NCI-H69 (cell line): ENCODE data around the gene EXOC2.

Source experiments
- DNase-seq: peaks from one replicate; lab custom pipeline; 2025; lab: John Stamatoyannopoulos, UW

Gene EXOC2

DNA sequence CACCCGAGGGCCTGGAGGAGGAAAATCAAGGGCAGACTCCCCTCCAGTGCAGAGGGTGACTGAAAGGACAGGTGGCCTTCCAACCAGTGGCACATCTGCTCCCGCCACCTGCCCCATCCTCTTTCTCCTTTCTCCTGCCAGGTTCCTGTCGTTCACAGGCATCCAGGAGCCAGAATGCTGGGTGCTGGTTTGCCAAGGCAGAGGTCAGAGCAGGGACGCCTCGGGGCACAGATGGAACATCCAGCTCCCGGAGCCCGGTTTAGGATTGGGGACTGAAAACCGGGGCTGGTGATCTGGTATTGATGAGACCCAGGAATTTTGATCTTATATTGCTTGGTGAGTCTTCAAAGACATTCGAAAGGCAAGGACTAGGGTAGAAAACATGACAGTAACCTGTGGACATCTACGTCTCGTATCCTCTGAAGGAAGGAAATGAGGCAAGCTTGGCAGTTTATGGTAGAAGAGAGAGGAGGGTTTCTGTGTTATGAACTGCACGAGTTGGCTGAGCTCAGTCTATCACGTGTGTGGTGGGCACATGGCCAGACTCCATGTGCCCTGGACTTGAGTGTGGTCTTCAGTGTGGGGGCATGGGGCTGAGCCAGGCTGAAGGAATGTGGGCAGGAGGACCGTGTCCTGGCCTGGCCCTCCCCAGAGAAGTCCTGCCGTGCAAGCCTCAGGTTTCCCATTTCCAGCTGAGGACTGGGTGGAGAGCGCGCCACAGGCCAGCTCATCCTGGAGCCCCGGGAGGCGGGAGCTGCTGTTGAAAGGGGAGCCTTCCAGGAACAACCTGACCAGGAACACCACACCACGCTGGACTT is 227.2 kb downstream of the EXOC2 start:
- no peak for DNase-seq

GRCh38 chr6:456887-457286 is 236.1 kb downstream of the EXOC2 start:
- DNase-seq: no peak

GRCh38 chr6:456358-456867 is 236.5 kb downstream of the EXOC2 start:
- no peak for DNase-seq

DNA sequence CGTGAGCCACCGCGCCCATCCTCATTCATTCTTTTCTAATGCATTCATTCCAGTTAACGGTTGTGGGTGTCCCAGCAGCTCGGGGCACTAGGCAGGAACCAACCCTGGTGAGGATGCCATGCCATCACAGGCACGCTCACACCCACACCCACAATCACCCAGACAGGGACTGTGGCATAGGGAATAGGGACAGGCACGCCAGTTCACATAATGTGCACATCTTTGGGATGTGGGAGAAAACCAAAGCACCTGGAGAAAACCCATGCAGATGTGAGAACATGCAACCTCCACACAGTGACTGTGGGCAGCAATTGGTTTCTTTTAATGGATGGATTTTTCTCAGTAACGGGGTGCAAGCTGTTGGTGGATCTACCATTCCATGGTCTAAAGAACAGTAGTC is 237.1 kb downstream of the EXOC2 start:
- no peak for DNase-seq

DNA sequence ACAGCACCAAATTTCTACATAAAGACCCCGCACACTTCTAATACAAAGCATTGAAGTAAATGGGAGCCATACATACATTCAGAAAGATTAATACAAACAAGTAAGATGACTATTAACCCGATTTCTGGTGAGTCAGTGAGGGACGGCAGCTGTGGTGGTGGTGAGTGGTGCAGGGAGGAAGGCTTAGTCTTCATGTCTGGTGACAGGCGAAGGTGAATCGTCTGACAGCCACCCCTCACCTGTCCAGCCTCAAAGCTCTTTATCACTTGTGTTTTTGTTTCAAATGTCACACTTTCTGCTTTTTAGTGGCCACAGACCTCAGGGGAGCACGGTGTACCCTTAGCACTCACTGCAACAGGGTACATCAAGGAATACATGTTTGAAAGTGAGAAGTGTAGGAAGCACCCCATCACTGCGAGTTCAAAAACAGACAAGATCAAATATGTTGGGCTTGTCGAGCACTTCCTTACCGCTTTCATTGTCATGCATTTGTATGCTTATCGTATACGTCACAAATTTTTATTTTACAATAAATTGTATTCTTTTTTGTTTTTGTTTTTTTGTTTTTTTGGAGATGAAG is 237.8 kb downstream of the EXOC2 start:
- no peak for DNase-seq

DNA sequence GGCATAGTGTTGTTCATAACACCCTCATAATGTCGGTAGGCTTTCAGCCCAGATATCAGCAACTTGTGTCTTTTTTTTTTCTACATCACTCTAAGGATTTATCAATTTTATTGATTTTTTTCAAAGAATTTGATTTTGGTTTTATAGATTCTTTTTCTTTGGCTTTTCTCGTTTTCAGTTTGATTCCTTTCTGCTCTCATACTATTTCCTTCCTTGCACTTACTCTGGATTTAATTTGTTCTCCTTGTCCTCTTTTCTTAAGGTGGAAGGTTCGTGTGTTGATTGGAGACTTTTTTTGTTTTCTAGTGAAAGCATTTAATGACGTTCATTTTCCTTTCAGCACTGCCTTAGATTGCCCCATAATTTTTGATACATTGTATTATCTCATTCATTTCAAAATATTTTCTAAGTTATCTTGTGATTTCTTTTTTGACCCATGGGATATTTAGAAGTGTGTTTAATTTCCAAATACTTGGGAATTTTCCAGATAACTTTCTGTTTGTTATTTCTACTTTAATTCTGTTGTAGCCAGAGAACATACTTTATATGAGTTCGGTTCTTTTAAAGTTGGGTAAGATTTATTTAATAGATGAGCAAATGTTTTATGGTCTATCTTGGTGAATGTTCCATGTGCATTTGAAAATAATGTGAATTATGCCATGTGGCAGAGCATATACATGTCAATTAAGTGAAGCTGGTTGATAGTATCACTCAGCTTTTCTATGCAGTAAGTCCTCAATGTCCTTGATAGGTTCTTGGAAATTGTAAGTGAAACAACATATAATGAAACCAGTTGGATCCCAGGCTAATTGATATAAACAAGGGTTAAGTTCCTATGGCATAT is 238.6 kb downstream of the EXOC2 start:
- DNase-seq: no peak

GRCh38 chr6:453152-453551 is 239.8 kb downstream of the EXOC2 start:
- peak; percentile 24 for DNase-seq

DNA sequence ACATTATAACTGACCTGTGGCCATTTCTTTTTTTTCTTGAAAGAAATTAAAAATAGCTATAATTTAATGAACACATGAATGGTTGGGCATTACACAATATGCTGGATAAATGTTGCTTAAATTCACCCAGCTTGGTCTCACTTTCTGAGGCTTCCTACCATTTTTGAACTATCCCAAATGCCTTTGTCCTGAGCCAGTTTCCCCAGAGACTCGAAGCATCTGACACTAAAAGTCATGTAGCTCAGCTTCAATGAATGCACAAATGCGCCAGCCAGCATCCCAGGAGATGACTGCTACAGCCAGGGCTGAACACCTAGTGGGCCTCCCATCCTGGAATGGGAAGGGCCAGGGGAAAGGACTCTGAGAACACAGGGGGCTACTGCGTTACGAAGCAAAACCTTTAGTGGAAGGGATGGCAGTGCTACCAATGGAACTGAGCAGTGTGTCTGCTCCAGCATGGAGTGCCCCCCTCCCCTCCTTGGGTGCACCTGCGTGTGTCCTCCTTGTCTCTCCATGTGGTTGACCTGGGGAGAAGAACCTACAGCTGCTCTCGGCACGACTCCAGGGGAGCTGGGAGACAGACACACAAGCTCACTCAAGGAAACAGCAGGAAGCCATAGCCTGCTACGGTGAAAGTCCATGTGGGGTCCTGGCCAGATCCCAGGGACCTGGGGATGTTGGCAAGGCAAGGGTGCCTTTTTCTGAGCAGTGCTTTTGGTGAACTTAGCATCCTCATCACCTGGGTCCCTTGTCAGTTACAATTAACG is 240.5 kb downstream of the EXOC2 start:
- DNase-seq: peak; percentile 57

DNA sequence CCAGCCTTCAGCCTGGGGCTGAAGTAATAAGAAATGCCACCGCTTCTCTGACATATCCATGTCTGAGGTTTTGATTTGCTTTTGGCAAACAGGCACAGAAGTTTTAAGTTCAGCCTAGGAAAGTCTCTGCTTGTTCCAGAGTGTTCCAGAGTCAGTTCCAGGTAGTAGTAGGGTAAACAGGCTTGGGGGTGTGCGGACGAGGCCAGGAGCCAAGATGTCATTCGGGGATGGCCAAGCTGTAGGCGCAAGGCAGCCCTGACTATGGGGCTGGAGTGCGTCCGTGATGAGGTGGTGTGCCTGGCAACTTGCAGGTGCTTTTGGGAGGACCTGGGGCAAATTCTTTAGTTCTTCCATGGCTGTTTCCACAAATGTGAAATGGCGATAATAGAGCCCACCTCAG is 241.1 kb downstream of the EXOC2 start:
- no peak for DNase-seq

GRCh38 chr6:451336-451735 is 241.6 kb downstream of the EXOC2 start:
- DNase-seq: no peak

- DNase-seq: no peak
These were observed 243.2 kb downstream of the EXOC2 start for GRCh38 chr6:449486-450419.

DNA sequence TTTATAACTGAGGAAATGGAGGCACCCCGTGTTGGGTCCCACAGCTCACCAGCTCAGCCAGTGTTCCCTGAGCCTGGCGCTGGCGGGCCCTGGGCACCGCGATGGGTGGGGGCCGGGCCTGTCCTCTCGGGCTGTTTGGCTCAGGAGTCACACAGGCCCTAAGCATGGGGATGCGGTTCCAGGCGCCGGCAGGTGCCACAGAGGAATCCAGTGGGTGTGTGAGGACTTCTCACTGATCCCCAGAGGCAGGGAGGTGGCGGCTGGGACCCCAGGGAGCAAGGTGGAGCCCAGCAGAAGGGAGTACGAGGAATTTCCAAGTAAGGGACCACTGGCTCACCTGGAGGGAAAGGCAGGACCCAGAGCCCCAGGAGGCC is 243.9 kb downstream of the EXOC2 start:
- no peak for DNase-seq

DNA sequence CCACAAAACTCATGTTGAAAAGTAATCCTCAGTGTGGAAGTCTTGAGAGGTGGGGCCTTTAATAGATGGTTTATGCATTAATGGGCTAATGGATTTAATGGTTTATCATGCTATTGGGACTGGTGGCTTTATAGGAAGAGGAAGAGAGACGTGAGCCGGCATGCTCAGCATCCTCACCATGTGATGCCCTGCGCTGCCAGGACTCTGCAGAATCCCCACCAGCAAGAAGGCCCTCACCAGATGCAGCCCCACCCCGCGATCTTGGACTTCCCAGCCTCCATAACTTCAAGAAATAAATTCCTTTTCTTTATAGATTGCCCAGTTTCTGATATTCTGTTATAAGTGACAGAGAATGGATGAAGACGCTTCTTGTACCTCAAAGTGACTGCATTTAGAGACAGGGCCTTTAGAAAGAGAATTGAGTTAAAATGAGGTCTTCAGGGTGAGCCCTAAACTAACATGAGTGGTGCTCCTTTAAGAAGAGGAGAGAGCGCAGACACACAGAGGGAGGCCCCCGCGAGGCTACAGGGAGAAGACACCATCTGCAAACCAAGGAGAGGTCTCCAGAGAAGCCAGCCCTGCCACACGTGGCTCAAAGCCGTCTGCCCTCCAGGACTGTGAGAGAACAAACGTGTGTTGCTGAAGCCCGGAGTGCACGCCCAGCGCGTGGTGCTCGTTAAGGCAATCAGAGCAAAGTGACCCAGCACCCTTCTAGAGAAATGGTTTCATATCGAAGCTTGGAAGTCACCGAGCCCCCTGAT is 244.5 kb downstream of the EXOC2 start:
- DNase-seq: no peak

DNA sequence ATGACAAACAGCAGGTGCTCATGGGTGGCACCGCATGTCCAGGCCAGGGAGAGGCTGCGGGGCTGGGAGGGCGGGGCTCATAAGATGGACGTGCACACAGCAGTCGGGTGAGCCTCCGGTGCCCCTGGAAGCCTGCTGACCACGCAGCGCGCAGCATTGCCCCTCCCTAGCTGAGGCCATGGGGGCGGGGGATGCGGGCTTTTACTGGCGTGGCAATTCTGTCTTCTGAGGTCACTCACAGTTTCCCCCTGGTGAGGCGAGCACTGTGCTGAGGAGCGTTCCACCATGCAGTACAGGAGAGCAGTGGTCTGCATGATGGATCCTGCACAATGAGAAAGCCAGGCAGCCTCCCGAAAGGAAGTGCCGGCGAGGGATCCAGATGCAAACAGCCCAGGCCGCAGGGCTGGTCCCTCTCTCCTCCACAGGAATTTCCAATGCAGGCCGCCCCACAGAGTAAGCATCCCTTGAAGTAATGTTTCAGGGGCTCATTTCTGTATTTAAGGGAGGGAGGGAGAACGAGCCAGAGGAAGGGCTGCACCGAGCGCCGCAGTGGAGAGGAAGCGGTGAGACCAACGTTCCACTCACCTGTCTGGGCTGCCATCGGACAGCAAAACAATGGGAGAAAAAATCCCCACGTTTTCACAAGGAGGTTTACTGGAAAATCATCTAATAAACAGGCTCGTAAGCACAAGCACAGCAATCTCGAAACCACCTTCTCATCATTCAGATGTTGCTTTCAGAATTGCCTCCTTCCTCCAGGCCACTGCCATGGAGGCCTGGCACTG is 245.4 kb downstream of the EXOC2 start:
- DNase-seq: no peak

DNA sequence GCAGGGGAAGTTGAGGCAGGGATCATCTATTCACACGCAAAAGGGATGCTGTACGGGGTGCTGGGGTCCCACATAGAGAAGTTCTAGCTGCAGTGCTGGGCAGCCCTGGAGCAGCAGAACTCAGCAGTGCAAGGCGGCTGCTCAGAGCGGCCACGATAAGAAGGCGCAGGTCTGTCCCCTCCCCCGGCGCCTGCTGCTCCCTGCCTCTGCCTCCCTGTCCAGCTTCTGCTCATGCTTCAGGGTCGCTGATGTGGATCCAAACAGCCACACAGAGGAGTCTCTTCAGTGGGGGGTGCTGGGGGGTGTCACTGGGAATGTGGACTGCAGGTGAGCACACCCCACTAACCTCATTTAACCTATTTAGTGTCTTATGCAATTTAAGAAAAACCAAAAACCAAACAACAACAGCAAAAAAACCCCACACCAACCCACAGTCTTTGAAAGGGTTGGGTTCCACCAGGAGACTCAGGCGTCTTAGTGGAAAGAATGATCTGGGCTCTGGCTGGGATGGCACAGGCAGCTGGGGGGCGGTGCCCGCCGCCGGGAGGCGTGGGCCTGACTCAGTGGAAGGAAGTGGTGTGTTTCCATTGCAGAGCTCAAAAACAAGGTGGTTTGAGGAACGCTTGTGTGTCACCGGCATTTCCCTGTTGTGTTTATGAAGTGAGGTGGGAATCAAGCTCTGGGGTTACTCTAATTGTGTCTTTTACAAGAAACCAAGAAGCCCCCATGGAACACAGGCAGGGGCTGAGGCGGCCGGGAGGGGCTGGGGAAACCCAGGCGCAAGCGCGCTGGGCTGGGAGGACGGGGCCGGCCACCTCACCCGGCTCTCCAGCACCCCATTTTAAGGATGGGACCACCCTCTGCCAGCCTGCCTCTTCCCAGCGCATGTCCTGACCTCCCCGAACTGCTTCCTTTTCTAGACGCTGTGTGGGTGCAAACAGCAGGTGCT is 246.2 kb downstream of the EXOC2 start:
- DNase-seq: no peak

- peak; percentile 17 for DNase-seq
These were observed 247.1 kb downstream of the EXOC2 start for GRCh38 chr6:445571-446417.

DNA sequence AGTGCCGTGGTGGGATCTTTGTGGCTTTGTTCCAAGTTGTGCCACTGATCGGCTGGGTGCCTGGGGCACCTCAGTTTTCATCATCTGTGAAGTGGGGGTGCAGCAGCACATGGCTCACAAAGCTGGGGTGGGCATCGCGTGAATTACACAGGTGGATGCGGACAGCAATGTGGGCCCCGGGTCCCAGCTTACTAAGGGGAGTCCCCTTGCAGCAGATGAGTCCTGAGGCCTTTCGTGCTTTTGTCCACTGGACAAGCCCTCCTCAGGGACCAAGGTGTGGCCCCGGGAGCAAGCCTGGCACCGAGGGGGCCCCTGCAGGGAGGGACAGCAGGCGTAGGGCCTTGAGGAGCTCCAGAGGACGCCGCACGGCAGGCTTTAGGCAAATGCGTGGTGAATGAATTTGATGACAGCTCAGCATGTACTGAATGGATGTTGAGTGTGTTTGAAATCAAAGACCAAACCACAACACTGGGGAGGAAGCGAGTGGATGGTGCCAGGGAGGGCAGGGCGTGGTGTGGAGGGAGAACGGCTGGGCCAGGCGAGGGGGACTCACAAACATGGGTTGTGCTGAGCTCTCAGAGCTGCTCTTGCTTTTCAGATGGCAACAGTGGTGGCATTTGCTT is 248.2 kb downstream of the EXOC2 start:
- DNase-seq: no peak
